GM18519 (cell line): ENCODE data around the gene TBC1D19.

ENCODE experiments used
- ATAC-seq: cut with Tn5 transposase; IDR thresholded peaks from one replicate; pipeline ENCODE4 v1.9.1; 2021; ENCODE audit warnings: mild to moderate bottlenecking, moderate library complexity; ENCODE audit not compliant: unreplicated experiment, low FRiP score

The TBC1D19 gene

GRCh38 chr4:26803211-26803861, 219.5 kb downstream of the TBC1D19 start:
- ATAC-seq: no peak

- ATAC-seq: no peak
These were observed 220.6 kb downstream of the TBC1D19 start for GRCh38 chr4:26804451-26804850.

DNA sequence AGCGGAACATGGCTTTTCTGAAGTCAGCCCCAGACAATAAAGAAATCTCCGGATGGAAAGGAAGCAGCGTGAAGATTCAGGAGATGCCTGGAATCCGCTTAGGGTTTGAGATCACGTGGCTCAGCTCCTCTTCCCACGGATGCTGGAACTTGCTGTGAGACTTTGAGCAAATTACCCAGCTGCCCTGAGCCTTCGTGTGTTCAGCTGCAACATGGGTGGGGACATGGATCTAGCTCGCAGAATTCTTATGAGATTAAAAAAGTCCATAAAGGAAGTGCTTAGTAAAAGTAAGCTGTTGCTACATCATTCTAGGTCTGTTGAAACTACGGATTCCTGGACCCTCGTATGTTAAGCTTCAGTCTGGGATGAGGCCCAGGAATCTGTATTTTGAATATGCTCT, 221.0 kb downstream of the TBC1D19 start:
- no peak for ATAC-seq
